Mononuclear cell (primary cell): ENCODE data around the gene ZNF391. TPM values are rescaled to one million over a fixed set of nuclear protein-coding genes. Genes with fewer than 3 reads are reported as not detected.
A peak's percentile ranks its signal among the peaks of the same experiment; 100 is the strongest.
"Not testable (repeated sequence)": the region's sequence is repeated elsewhere in the genome, so short reads cannot be mapped to it uniquely, and the experiment has no call there.

Experiments used
- H3K27me3 ChIP-seq: 2 replicates; pipeline ENCODE4 v1.6.0; 2011; ENCODE audit warnings: low read length, control low read depth; ENCODE audit not compliant: insufficient read depth
- H3K4me1 ChIP-seq: 2 replicates; pipeline ENCODE4 v1.5.1; 2011; ENCODE audit warnings: mild to moderate bottlenecking, low read length, control low read depth; ENCODE audit not compliant: insufficient read depth
- H3K4me3 ChIP-seq: 2 replicates; pipeline ENCODE4 v1.5.1; 2011; ENCODE audit warnings: mild to moderate bottlenecking, low read length, moderate library complexity
- H3K9me3 ChIP-seq: 2 replicates; pipeline ENCODE4 v1.5.1; 2011; ENCODE audit warnings: low read depth, mild to moderate bottlenecking, control low read depth, low read length
- total RNA-seq: library from RNA; depleted of rRNA; stranded (reverse); fragments of >200 nt; gene quantifications from one replicate; pipeline ENCODE4 v1.2.3, GENCODE V29; 2012

Gene ZNF391
- total RNA-seq, result 0.84 TPM

GRCh38 chr6:27388293-27389197 is at the start of gene ZNF391:
TSS of gene ZNF391 (plus strand) at chr6:27388759. CDS start at chr6:27400371, 11,612 bp downstream.
- Histone ChIP-seq H3K4me1 (peaks cover 14% of the 10 kb centered on the region), H3K4me3 (peak within 1 kb of the TSS; percentile 50), H3K27me3 (peaks cover 8% of the 10 kb centered on the region), H3K9me3 (no peaks in the 10 kb centered on the region)

GRCh38 chr6:27352850-27353249 is 35.7 kb upstream of the ZNF391 start:
- Histone ChIP-seq H3K4me3 (no peak overlapping the region), H3K4me1 (no peaks in the 10 kb centered on the region), H3K9me3 (peaks cover 42% of the 10 kb centered on the region), H3K27me3 (peaks cover 7% of the 10 kb centered on the region)

- Histone ChIP-seq H3K4me1 (no peaks in the 10 kb centered on the region), H3K4me3 (no peak overlapping the region), H3K9me3 (peaks cover 59% of the 10 kb centered on the region), H3K27me3 (no peaks in the 10 kb centered on the region)
Measured at GRCh38 chr6:27358786-27359185, 29.8 kb upstream of the ZNF391 start.

GRCh38 chr6:27359231-27359630 is 29.3 kb upstream of the ZNF391 start:
- no peak overlapping the region for H3K4me3 ChIP-seq
- H3K27me3 ChIP-seq, result no peaks in the 10 kb centered on the region
- H3K4me1 ChIP-seq, result no peaks in the 10 kb centered on the region
- H3K9me3 ChIP-seq, result peaks cover 55% of the 10 kb centered on the region

- no peaks in the 10 kb centered on the region for H3K9me3 ChIP-seq
- H3K4me3 ChIP-seq, result no peak overlapping the region
- H3K27me3 ChIP-seq, result peaks cover 2% of the 10 kb centered on the region
- H3K4me1 ChIP-seq, result no peaks in the 10 kb centered on the region
Measured at GRCh38 chr6:27368202-27368601, 20.4 kb upstream of the ZNF391 start.

- H3K27me3 ChIP-seq, result peaks cover 19% of the 10 kb centered on the region
- no peaks in the 10 kb centered on the region for H3K9me3 ChIP-seq
- no peak overlapping the region for H3K4me3 ChIP-seq
- peaks cover 10% of the 10 kb centered on the region for H3K4me1 ChIP-seq
Measured at GRCh38 chr6:27370391-27370790, 18.2 kb upstream of the ZNF391 start.

- H3K9me3 ChIP-seq, result no peaks in the 10 kb centered on the region
- peaks cover 10% of the 10 kb centered on the region for H3K4me1 ChIP-seq
- peaks cover 19% of the 10 kb centered on the region for H3K27me3 ChIP-seq
- H3K4me3 ChIP-seq, result peak overlapping the region; percentile 40
Measured at GRCh38 chr6:27374824-27375612, 13.5 kb upstream of the ZNF391 start.

GRCh38 chr6:27375613-27376079 is 12.9 kb upstream of the ZNF391 start:
- H3K9me3 ChIP-seq, result no peaks in the 10 kb centered on the region
- H3K4me1 ChIP-seq, result peaks cover 10% of the 10 kb centered on the region
- H3K27me3 ChIP-seq, result peaks cover 19% of the 10 kb centered on the region
- H3K4me3 ChIP-seq, result no peak overlapping the region

GRCh38 chr6:27378406-27378805 is 10.2 kb upstream of the ZNF391 start:
- H3K4me3 ChIP-seq, H3K4me1 ChIP-seq: not testable (repeated sequence)

GRCh38 chr6:27381001-27381400 is 7.6 kb upstream of the ZNF391 start:
- H3K4me3 ChIP-seq, H3K9me3 ChIP-seq, H3K27me3 ChIP-seq: not testable (repeated sequence)

More at GRCh38 chr6:27378406-27378805, 10.2 kb upstream of the ZNF391 start:
- peaks cover 18% of the 10 kb centered on the region for H3K27me3 ChIP-seq
- not testable (repeated sequence) for H3K9me3 ChIP-seq

GRCh38 chr6:27383011-27383410 is 5.5 kb upstream of the ZNF391 start:
- H3K4me3 ChIP-seq, result no peak overlapping the region
- H3K27me3 ChIP-seq, result peaks cover 13% of the 10 kb centered on the region
- H3K9me3 ChIP-seq, result no peaks in the 10 kb centered on the region
- H3K4me1 ChIP-seq, result peaks cover 2% of the 10 kb centered on the region

More at GRCh38 chr6:27381001-27381400, 7.6 kb upstream of the ZNF391 start:
- not testable (repeated sequence) for H3K4me1 ChIP-seq

GRCh38 chr6:27383481-27383880 is 5.1 kb upstream of the ZNF391 start:
- H3K4me3 ChIP-seq, result no peak overlapping the region
- H3K27me3 ChIP-seq, result peaks cover 13% of the 10 kb centered on the region
- H3K9me3 ChIP-seq, result no peaks in the 10 kb centered on the region
- H3K4me1 ChIP-seq, result peaks cover 7% of the 10 kb centered on the region

GRCh38 chr6:27392623-27393022 is 4.1 kb downstream of the ZNF391 start:
- H3K9me3 ChIP-seq, result no peaks in the 10 kb centered on the region
- H3K4me3 ChIP-seq, result no peak overlapping the region
- no peaks in the 10 kb centered on the region for H3K27me3 ChIP-seq
- peaks cover 14% of the 10 kb centered on the region for H3K4me1 ChIP-seq

- Histone ChIP-seq H3K4me3 (no peak overlapping the region), H3K9me3 (no peaks in the 10 kb centered on the region), H3K27me3 (no peaks in the 10 kb centered on the region), H3K4me1 (peaks cover 5% of the 10 kb centered on the region)
Measured at GRCh38 chr6:27394073-27394472, 5.5 kb downstream of the ZNF391 start.
